K562 (cell line): ENCODE measurements around the gene APC. TPM values are rescaled to one million over a fixed set of nuclear protein-coding genes. Genes with fewer than 3 reads are reported as not detected.

Source experiments
- BCLAF1 ChIP-seq, 2 experiments: fragments of 450-650 bp in 1 of 2; IDR thresholded peaks; 2 replicates each; pipeline ENCODE4 v1.6.1; 2011 to 2017; ENCODE audit warnings: low read depth in 2 of 2, antibody characterized with exemption in 1 of 2, borderline replicate concordance in 1 of 2, low read length in 1 of 2, mild to moderate bottlenecking in 1 of 2, mixed read lengths in 1 of 2; ENCODE audit not compliant: control insufficient read depth in 1 of 2
- CEBPZ ChIP-seq: fragments of 150-350 bp; IDR thresholded peaks from 2 replicates; pipeline ENCODE4 v1.6.1; 2014; ENCODE audit warnings: low read depth, mild to moderate bottlenecking, low read length, borderline replicate concordance
- E2F5 ChIP-seq: sonication (generic); formaldehyde crosslinking; IDR thresholded peaks from 2 replicates; pipeline ENCODE4 v1.8.0; 2022; ENCODE audit warnings: mild to moderate bottlenecking, missing genetic modification reagents
- ETV6 ChIP-seq, 3 experiments: fragments of 150-350 bp in 1 of 3; sonication (generic) in 1 of 3; formaldehyde crosslinking in 1 of 3; IDR thresholded peaks; 2 replicates each; pipeline versions ENCODE4 v1.6.1 to v1.8.0; 2014 to 2022; ENCODE audit warnings: borderline replicate concordance in 2 of 3, low read depth in 2 of 3, antibody characterized with exemption in 1 of 3, low read length in 1 of 3, mild to moderate bottlenecking in 1 of 3, missing genetic modification reagents in 1 of 3
- GATAD2B ChIP-seq: fragments of 450-650 bp; IDR thresholded peaks from 2 replicates; pipeline ENCODE4 v1.6.1; 2017; ENCODE audit warnings: mild to moderate bottlenecking, borderline replicate concordance
- NCOA1 ChIP-seq: fragments of 450-650 bp; IDR thresholded peaks from 2 replicates; pipeline ENCODE4 v1.6.1; 2016; ENCODE audit warnings: low read depth
- NR2C2 ChIP-seq, 2 experiments: fragments of 200-800 bp in 1 of 2; sonication (Bioruptor generic) in 1 of 2; sonication (generic) in 1 of 2; formaldehyde crosslinking in 1 of 2; IDR thresholded peaks; 2 replicates each; pipeline versions ENCODE4 v1.6.1 to v1.8.0; 2016 to 2022; ENCODE audit warnings: mild to moderate bottlenecking in 1 of 2, missing compliant biosample characterization in 1 of 2, missing genetic modification characterization in 1 of 2, missing genetic modification reagents in 1 of 2
- POLR2AphosphoS2 ChIP-seq: IDR thresholded peaks from 2 replicates; pipeline ENCODE4 v1.6.1; 2012; ENCODE audit warnings: low read length, improper control_type of control experiment
- PTRF ChIP-seq: fragments of 450-650 bp; IDR thresholded peaks from 2 replicates; pipeline ENCODE4 v1.6.1; 2016; ENCODE audit warnings: mild to moderate bottlenecking, missing genetic modification characterization, missing compliant biosample characterization
- SMAD2 ChIP-seq: fragments of 150-350 bp; IDR thresholded peaks from 2 replicates; pipeline ENCODE4 v1.6.1; 2014; ENCODE audit warnings: low read depth, mild to moderate bottlenecking, low read length
- ZNF354B ChIP-seq: fragments of 250-450 bp; sonication (Bioruptor Pico); IDR thresholded peaks from 2 replicates; pipeline ENCODE4 v1.4.0; 2020
- ZNF589 ChIP-seq: fragments of 200-800 bp; sonication (Bioruptor generic); IDR thresholded peaks from 2 replicates; pipeline ENCODE4 v1.6.1; 2016; ENCODE audit warnings: low read depth, missing genetic modification characterization, missing compliant biosample characterization
- polyA plus RNA-seq, 8 experiments: library from polyadenylated mRNA; depleted of rRNA in 4 of 8; stranded (reverse) in 5 of 8; unstranded in 3 of 8; fragments of >200 nt; fragmentation: Nextera tagmentation in 2 of 8; fragmentation: Illumina TruSeq in 1 of 8; extraction: Ambion mirVana in 2 of 8; extraction: Trizol in 1 of 8; gene quantifications; 2 replicates each; pipeline versions ENCODE4 v1.2.1 to v1.2.3, GENCODE V29; 2011 to 2014; ENCODE audit warnings: inconsistent platforms in 1 of 8, missing spikeins in 1 of 8
- total RNA-seq, 7 experiments: library from RNA; depleted of rRNA in 6 of 7; stranded (reverse); fragments of >200 nt in 6 of 7; fragmentation: Illumina TruSeq in 2 of 7; extraction: Trizol in 2 of 7; gene quantifications; 2 replicates each; pipeline versions ENCODE4 v1.2.1 to v1.2.3, GENCODE V29; 2011 to 2021; ENCODE audit warnings: low replicate concordance in 1 of 7

Gene APC
- total and polyA plus RNA-seq, 9 of the 15 experiments (the other 6 are each of a cell fraction or from before 2014, with no cell fraction given) = 5.7 to 29.5 (median 15.4) TPM

DNA sequence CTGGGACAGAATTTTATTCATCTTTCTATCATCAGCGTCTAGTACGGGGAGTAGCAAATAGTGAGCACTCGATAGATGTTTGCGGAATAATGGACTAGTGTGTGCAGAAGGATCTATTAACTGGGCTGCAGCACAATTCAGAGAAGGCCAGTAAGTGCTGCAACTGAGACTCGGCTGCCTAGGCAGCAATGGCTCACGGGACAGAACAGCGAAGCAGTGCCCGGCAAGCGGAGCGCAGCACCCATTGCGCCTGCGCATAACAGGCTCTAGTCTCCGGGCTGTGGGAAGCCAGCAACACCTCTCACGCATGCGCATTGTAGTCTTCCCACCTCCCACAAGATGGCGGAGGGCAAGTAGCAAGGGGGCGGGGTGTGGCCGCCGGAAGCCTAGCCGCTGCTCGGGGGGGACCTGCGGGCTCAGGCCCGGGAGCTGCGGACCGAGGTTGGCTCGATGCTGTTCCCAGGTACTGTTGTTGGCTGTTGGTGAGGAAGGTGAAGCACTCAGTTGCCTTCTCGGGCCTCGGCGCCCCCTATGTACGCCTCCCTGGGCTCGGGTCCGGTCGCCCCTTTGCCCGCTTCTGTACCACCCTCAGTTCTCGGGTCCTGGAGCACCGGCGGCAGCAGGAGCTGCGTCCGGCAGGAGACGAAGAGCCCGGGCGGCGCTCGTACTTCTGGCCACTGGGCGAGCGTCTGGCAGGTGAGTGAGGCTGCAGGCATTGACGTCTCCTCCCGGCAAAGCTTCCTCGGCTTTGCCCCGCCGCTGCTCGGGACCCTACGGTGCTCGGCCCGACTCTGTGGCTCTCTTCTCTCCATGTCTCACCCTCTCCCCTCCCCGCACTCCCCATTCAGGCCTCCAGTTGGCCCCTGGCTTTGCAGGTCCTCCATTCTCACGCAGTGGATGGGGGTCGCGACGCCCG lies 30.2 kb upstream of the APC start (continued):
- TF ChIP-seq BCLAF1 (IDR thresholded peaks at IDR 0.05; ENCODE audit: borderline replicate concordance in 1 of 2, control insufficient read depth in 1 of 2, low read depth in 2 of 2, low read length in 1 of 2) (no peak), NCOA1 (no peak), ZNF589 (CRISPR knock-in tag) (no peak), CEBPZ (no peak), ETV6 (IDR thresholded peaks at IDR 0.05; ENCODE audit: borderline replicate concordance in 1 of 2, low read depth in 2 of 2, low read length in 1 of 2) (no peak), ETV6 (CRISPR knock-in tag; IDR thresholded peaks at IDR 0.05; ENCODE audit: borderline replicate concordance) (no peak), GATAD2B (no peak), NR2C2 (CRISPR knock-in tag; IDR thresholded peaks at IDR 0.05) (no peak), NR2C2 (tag; IDR thresholded peaks at IDR 0.05) (no peak; the same call in 1 of the 2 replicates), POLR2AphosphoS2 (no peak), E2F5 (no peak), ZNF354B (CRISPR knock-in tag) (no peak), SMAD2 (no peak), PTRF (tag) (no peak)
